Hematopoietic multipotent progenitor cell treated with erythropoietin and hydrocortisone succinate and interleukin-3 and kit ligand, for 8 days (in vitro differentiated cells): ENCODE results near the gene NAV2.

Source experiments
- DNase-seq: peaks from one replicate; pipeline ENCODE4 v3.0.0-alpha.2; 2015

Gene NAV2

GRCh38 chr11:19785265-19785664 lies 72.6 kb downstream of the NAV2 start:
- no peak for DNase-seq

GRCh38 chr11:19786644-19787043 lies 74.0 kb downstream of the NAV2 start:
- DNase-seq = no peak

- no peak for DNase-seq
These were observed 75.8 kb downstream of the NAV2 start for GRCh38 chr11:19788435-19788834.

GRCh38 chr11:19789245-19789644 lies 76.6 kb downstream of the NAV2 start:
- no peak for DNase-seq

- DNase-seq = no peak
These were observed 77.4 kb downstream of the NAV2 start for GRCh38 chr11:19789835-19790710.

GRCh38 chr11:19790831-19791552 lies 78.4 kb downstream of the NAV2 start:
- no peak for DNase-seq

GRCh38 chr11:19792510-19792909 lies 79.9 kb downstream of the NAV2 start:
- DNase-seq = no peak

GRCh38 chr11:19793326-19793725 lies 80.7 kb downstream of the NAV2 start:
- no peak for DNase-seq

GRCh38 chr11:19794161-19794560 lies 81.5 kb downstream of the NAV2 start:
- no peak for DNase-seq

GRCh38 chr11:19795082-19795481 lies 82.4 kb downstream of the NAV2 start:
- no peak for DNase-seq

- DNase-seq = no peak
These were observed 87.5 kb downstream of the NAV2 start for GRCh38 chr11:19800162-19800561.

- DNase-seq = no peak
These were observed 88.3 kb downstream of the NAV2 start for GRCh38 chr11:19800714-19801519.

- DNase-seq = no peak
These were observed 90.2 kb downstream of the NAV2 start for GRCh38 chr11:19802773-19803293.

- no peak for DNase-seq
These were observed 90.9 kb downstream of the NAV2 start for GRCh38 chr11:19803506-19803998.

GRCh38 chr11:19805376-19805775 lies 92.7 kb downstream of the NAV2 start:
- no peak for DNase-seq

GRCh38 chr11:19805827-19806226 lies 93.2 kb downstream of the NAV2 start:
- no peak for DNase-seq

- DNase-seq = no peak
These were observed 93.6 kb downstream of the NAV2 start for GRCh38 chr11:19806251-19806650.

GRCh38 chr11:19808076-19808911 lies 95.7 kb downstream of the NAV2 start:
- DNase-seq = no peak

- no peak for DNase-seq
These were observed 98.2 kb downstream of the NAV2 start for GRCh38 chr11:19810852-19811251.

- no peak for DNase-seq
These were observed 98.7 kb downstream of the NAV2 start for GRCh38 chr11:19811380-19811779.

GRCh38 chr11:19812096-19812495 lies 99.5 kb downstream of the NAV2 start:
- no peak for DNase-seq

- DNase-seq = no peak
These were observed 100.1 kb downstream of the NAV2 start for GRCh38 chr11:19812710-19813109.
